ENCODE data around the gene TENM4. TPM values are rescaled to one million over a fixed set of nuclear protein-coding genes. Genes with fewer than 3 reads are reported as not detected.

The TENM4 gene
- total RNA-seq, 1 experiment from 2014 or later: 25.0 TPM

DNA sequence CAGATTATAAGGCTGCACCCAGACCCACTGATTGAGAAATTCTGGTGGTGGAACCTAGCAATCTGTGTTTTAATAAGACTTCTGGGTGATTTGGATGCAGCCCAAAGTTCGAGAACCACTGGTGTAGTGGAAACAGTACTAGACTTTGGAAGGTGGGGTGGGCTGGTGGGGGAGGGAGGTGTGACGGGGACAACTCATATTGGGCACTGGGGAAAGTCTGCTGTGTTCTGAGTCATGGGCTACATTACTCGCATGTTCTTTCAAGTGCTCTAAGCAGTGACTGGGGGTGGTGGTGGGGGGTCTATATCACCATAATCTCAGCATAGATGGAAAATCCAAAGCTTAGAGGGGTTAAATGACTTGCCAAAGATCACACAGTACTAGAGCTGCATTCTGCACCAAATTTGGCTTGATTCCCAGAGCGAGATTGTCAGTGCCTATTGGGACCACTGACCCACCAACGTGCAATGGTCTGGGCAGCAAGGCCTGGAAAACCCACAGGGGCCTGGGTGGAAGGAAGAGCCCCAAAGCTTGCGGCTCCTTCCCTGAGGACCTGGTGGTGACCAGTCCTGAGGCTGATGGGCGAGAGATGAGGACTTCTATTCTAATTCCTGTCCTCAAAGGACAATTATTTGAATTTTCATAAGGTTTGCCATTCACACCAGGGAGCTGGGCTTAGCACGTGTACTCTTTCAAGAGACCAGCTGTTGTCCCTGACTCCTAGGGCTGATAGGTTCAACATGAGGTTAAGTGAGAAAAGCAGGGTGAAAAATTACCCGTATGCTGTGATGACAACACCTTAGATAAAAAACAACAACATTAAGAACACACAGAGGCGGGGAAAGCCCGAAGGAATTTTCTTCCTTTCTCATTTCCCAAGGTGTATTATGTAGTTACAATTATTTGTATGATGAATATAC is 788.6 kb downstream of the TENM4 start:
- ChIA-PET POLR2A (no interaction called here), CTCF (interaction anchor here (1.9 to 12.8 kb wide), 2 partner anchors 64 to 309 kb away, joined by 6 to 396 read pairs; no protein-coding TSS in a partner anchor)
- no peak for DNase-seq (ENCODE audit: low spot score)
- Mint-ChIP-seq H3K9me3 (0 out of 2 replicates have a peak, but pooled peaks cover 3% of the 10 kb centered on the region), H3K4me3 (no peak overlapping the region), H3K27me3 (ENCODE audit: low read depth) (no peaks in the 10 kb centered on the region), H3K27ac (no peak overlapping the region), H3K4me1 (peaks cover 31% of the 10 kb centered on the region), H3K36me3 (no peaks in the 10 kb centered on the region)
- no peak for TF ChIP-seq JUN (CRISPR knock-in tag; IDR thresholded peaks at IDR 0.05)
- TF ChIP-seq NR3C1 (CRISPR knock-in tag; conservative IDR thresholded peaks at IDR 0.05; ENCODE audit: low read depth): no peak
- no peak for TF ChIP-seq ETV6 (CRISPR knock-in tag; IDR thresholded peaks at IDR 0.05)
- TF ChIP-seq, protein P1, sequence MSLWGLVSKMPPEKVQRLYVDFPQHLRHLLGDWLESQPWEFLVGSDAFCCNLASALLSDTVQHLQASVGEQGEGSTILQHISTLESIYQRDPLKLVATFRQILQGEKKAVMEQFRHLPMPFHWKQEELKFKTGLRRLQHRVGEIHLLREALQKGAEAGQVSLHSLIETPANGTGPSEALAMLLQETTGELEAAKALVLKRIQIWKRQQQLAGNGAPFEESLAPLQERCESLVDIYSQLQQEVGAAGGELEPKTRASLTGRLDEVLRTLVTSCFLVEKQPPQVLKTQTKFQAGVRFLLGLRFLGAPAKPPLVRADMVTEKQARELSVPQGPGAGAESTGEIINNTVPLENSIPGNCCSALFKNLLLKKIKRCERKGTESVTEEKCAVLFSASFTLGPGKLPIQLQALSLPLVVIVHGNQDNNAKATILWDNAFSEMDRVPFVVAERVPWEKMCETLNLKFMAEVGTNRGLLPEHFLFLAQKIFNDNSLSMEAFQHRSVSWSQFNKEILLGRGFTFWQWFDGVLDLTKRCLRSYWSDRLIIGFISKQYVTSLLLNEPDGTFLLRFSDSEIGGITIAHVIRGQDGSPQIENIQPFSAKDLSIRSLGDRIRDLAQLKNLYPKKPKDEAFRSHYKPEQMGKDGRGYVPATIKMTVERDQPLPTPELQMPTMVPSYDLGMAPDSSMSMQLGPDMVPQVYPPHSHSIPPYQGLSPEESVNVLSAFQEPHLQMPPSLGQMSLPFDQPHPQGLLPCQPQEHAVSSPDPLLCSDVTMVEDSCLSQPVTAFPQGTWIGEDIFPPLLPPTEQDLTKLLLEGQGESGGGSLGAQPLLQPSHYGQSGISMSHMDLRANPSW (CRISPR knock-in tag; conservative IDR thresholded peaks at IDR 0.05; ENCODE audit: low read depth): no peak
- no peak for ATAC-seq

DNA sequence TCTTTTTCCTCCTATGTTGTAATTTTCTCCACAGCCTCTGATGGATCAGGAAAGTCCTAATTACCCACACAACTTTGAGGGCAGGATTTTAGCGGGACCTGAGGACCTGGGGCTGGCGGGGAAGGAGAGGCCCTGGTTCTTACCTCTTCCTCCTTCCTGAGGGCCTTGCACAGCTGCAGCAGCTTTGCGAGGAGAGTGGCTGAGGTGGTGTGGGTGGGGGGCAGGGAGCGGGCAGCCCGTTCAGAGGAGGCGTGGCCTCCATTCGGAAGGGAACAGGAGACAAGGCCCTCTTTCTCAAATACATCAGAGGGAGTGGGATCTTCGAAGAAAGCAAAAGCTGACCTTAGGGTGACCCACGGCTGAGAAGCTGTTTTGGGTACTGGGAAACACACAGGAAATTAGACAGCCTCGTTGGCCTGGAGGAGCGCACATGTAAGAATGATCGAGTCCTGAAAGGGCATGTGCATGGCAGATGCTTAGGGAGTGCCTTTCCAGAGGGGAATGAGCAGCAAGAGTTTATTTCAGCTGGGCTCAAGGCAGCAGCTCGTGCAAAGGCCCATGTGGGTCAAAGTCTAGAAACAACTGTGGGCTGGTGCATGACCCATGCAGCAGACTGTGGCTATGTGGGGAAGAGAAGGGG is 789.6 kb downstream of the TENM4 start:
- Mint-ChIP-seq H3K36me3 (no peaks in the 10 kb centered on the region), H3K4me3 (no peak overlapping the region), H3K27ac (no peak overlapping the region), H3K4me1 (peaks cover 26% of the 10 kb centered on the region), H3K9me3 (no peaks in the 10 kb centered on the region), H3K27me3 (ENCODE audit: low read depth) (no peaks in the 10 kb centered on the region)
- POLR2A ChIA-PET: no interaction called here
- ATAC-seq (peak; percentile 42), DNase-seq (ENCODE audit: low spot score) (no peak)
- CTCF ChIA-PET: interaction anchor here (1.9 to 12.8 kb wide), 2 partner anchors 65 to 310 kb away, joined by 6 to 396 read pairs; no protein-coding TSS in a partner anchor
- no peak for TF ChIP-seq ZNF121 (CRISPR knock-in tag; IDR thresholded peaks at IDR 0.05)
- TF ChIP-seq GRHL2 (CRISPR knock-in tag; IDR thresholded peaks at IDR 0.05; ENCODE audit: insufficient replicate concordance, severe bottlenecking): no peak
- TF ChIP-seq, protein P2, sequence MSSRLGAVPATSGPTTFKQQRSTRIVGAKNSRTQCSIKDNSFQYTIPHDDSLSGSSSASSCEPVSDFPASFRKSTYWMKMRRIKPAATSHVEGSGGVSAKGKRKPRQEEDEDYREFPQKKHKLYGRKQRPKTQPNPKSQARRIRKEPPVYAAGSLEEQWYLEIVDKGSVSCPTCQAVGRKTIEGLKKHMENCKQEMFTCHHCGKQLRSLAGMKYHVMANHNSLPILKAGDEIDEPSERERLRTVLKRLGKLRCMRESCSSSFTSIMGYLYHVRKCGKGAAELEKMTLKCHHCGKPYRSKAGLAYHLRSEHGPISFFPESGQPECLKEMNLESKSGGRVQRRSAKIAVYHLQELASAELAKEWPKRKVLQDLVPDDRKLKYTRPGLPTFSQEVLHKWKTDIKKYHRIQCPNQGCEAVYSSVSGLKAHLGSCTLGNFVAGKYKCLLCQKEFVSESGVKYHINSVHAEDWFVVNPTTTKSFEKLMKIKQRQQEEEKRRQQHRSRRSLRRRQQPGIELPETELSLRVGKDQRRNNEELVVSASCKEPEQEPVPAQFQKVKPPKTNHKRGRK (CRISPR knock-in tag; IDR thresholded peaks at IDR 0.05; ENCODE audit: borderline replicate concordance): no peak
- TF ChIP-seq, protein P3, sequence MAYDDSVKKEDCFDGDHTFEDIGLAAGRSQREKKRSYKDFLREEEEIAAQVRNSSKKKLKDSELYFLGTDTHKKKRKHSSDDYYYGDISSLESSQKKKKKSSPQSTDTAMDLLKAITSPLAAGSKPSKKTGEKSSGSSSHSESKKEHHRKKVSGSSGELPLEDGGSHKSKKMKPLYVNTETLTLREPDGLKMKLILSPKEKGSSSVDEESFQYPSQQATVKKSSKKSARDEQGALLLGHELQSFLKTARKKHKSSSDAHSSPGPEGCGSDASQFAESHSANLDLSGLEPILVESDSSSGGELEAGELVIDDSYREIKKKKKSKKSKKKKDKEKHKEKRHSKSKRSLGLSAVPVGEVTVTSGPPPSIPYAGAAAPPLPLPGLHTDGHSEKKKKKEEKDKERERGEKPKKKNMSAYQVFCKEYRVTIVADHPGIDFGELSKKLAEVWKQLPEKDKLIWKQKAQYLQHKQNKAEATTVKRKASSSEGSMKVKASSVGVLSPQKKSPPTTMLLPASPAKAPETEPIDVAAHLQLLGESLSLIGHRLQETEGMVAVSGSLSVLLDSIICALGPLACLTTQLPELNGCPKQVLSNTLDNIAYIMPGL (CRISPR knock-in tag; IDR thresholded peaks at IDR 0.05): no peak
- no peak for TF ChIP-seq ZNF671 (CRISPR knock-in tag; IDR thresholded peaks at IDR 0.05)
- no peak for TF ChIP-seq OVOL2 (CRISPR knock-in tag; IDR thresholded peaks at IDR 0.05; ENCODE audit: borderline replicate concordance)
- TF ChIP-seq GABPB1 (CRISPR knock-in tag; IDR thresholded peaks at IDR 0.05): no peak
- TF ChIP-seq FOXP1 (CRISPR knock-in tag; IDR thresholded peaks at IDR 0.05; ENCODE audit: borderline replicate concordance): no peak
- TF ChIP-seq, protein P4, sequence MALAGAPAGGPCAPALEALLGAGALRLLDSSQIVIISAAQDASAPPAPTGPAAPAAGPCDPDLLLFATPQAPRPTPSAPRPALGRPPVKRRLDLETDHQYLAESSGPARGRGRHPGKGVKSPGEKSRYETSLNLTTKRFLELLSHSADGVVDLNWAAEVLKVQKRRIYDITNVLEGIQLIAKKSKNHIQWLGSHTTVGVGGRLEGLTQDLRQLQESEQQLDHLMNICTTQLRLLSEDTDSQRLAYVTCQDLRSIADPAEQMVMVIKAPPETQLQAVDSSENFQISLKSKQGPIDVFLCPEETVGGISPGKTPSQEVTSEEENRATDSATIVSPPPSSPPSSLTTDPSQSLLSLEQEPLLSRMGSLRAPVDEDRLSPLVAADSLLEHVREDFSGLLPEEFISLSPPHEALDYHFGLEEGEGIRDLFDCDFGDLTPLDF (CRISPR knock-in tag; IDR thresholded peaks at IDR 0.05): no peak
- TF ChIP-seq FOXK1 (CRISPR knock-in tag; IDR thresholded peaks at IDR 0.05): no peak
- TF ChIP-seq, protein P5, sequence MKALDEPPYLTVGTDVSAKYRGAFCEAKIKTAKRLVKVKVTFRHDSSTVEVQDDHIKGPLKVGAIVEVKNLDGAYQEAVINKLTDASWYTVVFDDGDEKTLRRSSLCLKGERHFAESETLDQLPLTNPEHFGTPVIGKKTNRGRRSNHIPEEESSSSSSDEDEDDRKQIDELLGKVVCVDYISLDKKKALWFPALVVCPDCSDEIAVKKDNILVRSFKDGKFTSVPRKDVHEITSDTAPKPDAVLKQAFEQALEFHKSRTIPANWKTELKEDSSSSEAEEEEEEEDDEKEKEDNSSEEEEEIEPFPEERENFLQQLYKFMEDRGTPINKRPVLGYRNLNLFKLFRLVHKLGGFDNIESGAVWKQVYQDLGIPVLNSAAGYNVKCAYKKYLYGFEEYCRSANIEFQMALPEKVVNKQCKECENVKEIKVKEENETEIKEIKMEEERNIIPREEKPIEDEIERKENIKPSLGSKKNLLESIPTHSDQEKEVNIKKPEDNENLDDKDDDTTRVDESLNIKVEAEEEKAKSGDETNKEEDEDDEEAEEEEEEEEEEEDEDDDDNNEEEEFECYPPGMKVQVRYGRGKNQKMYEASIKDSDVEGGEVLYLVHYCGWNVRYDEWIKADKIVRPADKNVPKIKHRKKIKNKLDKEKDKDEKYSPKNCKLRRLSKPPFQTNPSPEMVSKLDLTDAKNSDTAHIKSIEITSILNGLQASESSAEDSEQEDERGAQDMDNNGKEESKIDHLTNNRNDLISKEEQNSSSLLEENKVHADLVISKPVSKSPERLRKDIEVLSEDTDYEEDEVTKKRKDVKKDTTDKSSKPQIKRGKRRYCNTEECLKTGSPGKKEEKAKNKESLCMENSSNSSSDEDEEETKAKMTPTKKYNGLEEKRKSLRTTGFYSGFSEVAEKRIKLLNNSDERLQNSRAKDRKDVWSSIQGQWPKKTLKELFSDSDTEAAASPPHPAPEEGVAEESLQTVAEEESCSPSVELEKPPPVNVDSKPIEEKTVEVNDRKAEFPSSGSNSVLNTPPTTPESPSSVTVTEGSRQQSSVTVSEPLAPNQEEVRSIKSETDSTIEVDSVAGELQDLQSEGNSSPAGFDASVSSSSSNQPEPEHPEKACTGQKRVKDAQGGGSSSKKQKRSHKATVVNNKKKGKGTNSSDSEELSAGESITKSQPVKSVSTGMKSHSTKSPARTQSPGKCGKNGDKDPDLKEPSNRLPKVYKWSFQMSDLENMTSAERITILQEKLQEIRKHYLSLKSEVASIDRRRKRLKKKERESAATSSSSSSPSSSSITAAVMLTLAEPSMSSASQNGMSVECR (CRISPR knock-in tag; IDR thresholded peaks at IDR 0.05; ENCODE audit: borderline replicate concordance): no peak
- TF ChIP-seq, protein P6, sequence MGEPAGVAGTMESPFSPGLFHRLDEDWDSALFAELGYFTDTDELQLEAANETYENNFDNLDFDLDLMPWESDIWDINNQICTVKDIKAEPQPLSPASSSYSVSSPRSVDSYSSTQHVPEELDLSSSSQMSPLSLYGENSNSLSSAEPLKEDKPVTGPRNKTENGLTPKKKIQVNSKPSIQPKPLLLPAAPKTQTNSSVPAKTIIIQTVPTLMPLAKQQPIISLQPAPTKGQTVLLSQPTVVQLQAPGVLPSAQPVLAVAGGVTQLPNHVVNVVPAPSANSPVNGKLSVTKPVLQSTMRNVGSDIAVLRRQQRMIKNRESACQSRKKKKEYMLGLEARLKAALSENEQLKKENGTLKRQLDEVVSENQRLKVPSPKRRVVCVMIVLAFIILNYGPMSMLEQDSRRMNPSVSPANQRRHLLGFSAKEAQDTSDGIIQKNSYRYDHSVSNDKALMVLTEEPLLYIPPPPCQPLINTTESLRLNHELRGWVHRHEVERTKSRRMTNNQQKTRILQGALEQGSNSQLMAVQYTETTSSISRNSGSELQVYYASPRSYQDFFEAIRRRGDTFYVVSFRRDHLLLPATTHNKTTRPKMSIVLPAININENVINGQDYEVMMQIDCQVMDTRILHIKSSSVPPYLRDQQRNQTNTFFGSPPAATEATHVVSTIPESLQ (CRISPR knock-in tag; IDR thresholded peaks at IDR 0.05): no peak
- no peak for TF ChIP-seq ELF4 (CRISPR knock-in tag; IDR thresholded peaks at IDR 0.05; ENCODE audit: low read depth)

All from WTC11 (cell line).